Neural progenitor cell (in vitro differentiated cells): ENCODE data around the gene SDC1. TPM values are rescaled to one million over a fixed set of nuclear protein-coding genes. Genes with fewer than 3 reads are reported as not detected.

ENCODE experiments used
- DNase-seq: peaks from one replicate; pipeline ENCODE4 v3.0.0-alpha.2; 2016; ENCODE audit warnings: low spot score
- H2AFZ ChIP-seq: fragments of 200-600 bp; sonication (generic); replicated peaks from 2 replicates; pipeline ENCODE4 v1.6.1; 2016; ENCODE audit warnings: antibody characterized with exemption
- H3F3A ChIP-seq: fragments of 200-600 bp; sonication (generic); 2 replicates; pipeline ENCODE4 v1.6.1; 2016; ENCODE audit warnings: antibody characterized with exemption, low read depth
- H3K27ac ChIP-seq: fragments of 200-600 bp; sonication (generic); 2 replicates; pipeline ENCODE4 v1.5.1; 2016; ENCODE audit warnings: mild to moderate bottlenecking
- H3K27me3 ChIP-seq: fragments of 200-600 bp; sonication (generic); 2 replicates; pipeline ENCODE4 v1.6.1; 2016; ENCODE audit warnings: mild to moderate bottlenecking, moderate library complexity
- H3K36me3 ChIP-seq: fragments of 200-600 bp; sonication (generic); 2 replicates; pipeline ENCODE4 v1.5.1; 2016
- H3K4me1 ChIP-seq: fragments of 200-600 bp; sonication (generic); 2 replicates; pipeline ENCODE4 v1.6.1; 2016; ENCODE audit warnings: mixed run types
- H3K4me2 ChIP-seq: fragments of 200-600 bp; sonication (generic); 2 replicates; pipeline ENCODE4 v1.6.1; 2016
- H3K4me3 ChIP-seq: fragments of 200-600 bp; sonication (generic); 2 replicates; pipeline ENCODE4 v1.5.1; 2016
- H3K79me2 ChIP-seq: fragments of 200-600 bp; sonication (generic); 2 replicates; pipeline ENCODE4 v1.6.1; 2016; ENCODE audit warnings: low read depth
- H3K9ac ChIP-seq: fragments of 200-600 bp; sonication (generic); 2 replicates; pipeline ENCODE4 v1.6.1; 2016
- H3K9me3 ChIP-seq: fragments of 200-600 bp; sonication (generic); 2 replicates; pipeline ENCODE4 v1.5.1; 2016; ENCODE audit warnings: low read depth
- H4K20me1 ChIP-seq: fragments of 200-600 bp; sonication (generic); 2 replicates; pipeline ENCODE4 v1.6.1; 2016; ENCODE audit warnings: low read depth
- H3K27ac Mint-ChIP-seq: 3 replicates; pipeline ENCODE4 v1.8.0; 2021; ENCODE audit warnings: mixed read lengths
- H3K27me3 Mint-ChIP-seq: 2 replicates; pipeline ENCODE4 v1.8.0; 2022; ENCODE audit warnings: low read depth, mild to moderate bottlenecking, inconsistent platforms, moderate library complexity, mixed read lengths; ENCODE audit not compliant: insufficient read depth
- H3K36me3 Mint-ChIP-seq: 3 replicates; pipeline ENCODE4 v1.8.0; 2021; ENCODE audit warnings: mixed read lengths
- H3K4me1 Mint-ChIP-seq: 3 replicates; pipeline ENCODE4 v1.8.0; 2021; ENCODE audit warnings: mixed read lengths
- H3K4me3 Mint-ChIP-seq: 3 replicates; pipeline ENCODE4 v1.8.0; 2021; ENCODE audit warnings: mild to moderate bottlenecking, moderate library complexity, mixed read lengths
- H3K9me3 Mint-ChIP-seq: 3 replicates; pipeline ENCODE4 v1.8.0; 2020; ENCODE audit warnings: mixed read lengths
- EZH2 ChIP-seq: fragments of 200-600 bp; sonication (generic); IDR thresholded peaks from 2 replicates; pipeline ENCODE4 v1.6.1; 2017; ENCODE audit warnings: antibody characterized with exemption, mild to moderate bottlenecking, moderate library complexity
- EZH2phosphoT487 ChIP-seq: fragments of 200-600 bp; sonication (generic); IDR thresholded peaks from 2 replicates; pipeline ENCODE4 v1.6.1; 2017; ENCODE audit warnings: antibody characterized with exemption
- total RNA-seq: library from RNA; depleted of rRNA; stranded (reverse); fragments of >200 nt; gene quantifications from 2 replicates; pipeline ENCODE4 v1.2.3, GENCODE V29; 2015; ENCODE audit warnings: low replicate concordance
- TF ChIP-seq, protein P1 (sequence below): fragments of 200-600 bp; sonication (generic); IDR thresholded peaks from 2 replicates; pipeline ENCODE4 v1.5.1; 2017; ENCODE audit warnings: antibody characterized with exemption, mild to moderate bottlenecking

The SDC1 gene
- total RNA-seq, 1 donor from 2014 or later, result 27.5 TPM

DNA sequence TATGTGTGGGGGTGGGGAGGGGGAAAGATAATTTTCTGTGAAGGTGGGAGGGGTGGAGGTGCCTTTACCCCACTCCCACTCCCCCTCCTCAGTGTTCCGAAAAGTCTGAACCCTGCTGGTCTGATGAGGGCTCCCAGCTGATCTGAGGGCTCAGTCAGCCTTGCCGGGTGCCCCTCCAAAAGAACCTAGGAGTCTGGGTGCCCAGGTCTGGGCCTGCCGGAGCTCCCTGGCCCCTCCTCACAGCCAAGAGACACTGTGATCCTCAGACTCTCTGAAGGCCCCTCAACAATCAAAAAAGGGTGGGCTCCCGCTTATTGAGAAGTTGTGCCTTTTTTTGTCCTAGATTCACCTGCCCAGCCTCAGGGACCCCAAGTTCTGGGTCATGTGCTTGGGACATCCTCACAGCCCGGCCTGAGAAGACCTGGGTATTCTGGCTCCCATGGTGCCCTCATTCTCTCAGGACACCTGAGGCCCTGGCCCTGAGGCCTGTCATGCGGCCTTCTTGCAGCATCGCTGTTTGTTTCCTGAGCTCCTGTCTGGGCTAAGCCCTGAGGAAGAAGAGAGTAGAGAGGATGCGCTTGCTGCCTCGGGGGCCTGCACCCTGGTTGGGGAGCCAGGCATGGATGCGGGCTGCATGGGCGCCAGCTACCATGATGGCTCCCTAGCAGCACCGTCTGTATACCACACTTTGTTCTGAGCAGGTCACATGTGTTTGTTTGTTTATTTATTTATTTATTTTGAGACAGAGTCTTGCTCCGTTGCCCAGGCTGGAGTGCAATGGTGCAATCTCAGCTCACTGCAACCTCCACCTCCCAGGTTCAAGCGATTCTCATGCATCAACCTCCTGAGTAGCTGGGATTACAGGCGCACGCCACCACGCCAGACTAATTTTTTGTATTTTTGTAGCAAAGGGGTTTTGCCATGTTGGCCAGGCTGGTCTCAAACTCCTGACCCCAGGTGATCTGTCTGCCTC is 44.0 kb downstream of the SDC1 start:
- Mint-ChIP-seq H3K36me3 (no peaks in the 10 kb centered on the region), H3K27me3 (peaks cover 5% of the 10 kb centered on the region), H3K4me3 (no peak overlapping the region), H3K4me1 (peaks cover 12% of the 10 kb centered on the region), H3K27ac (no peak overlapping the region), H3K9me3 (no peaks in the 10 kb centered on the region)
- Histone ChIP-seq H3K27me3 (no peaks in the 10 kb centered on the region), H2AFZ (no peak overlapping the region), H3F3A (no peaks in the 10 kb centered on the region), H3K9me3 (no peaks in the 10 kb centered on the region), H3K36me3 (no peaks in the 10 kb centered on the region), H4K20me1 (no peaks in the 10 kb centered on the region), H3K4me3 (no peak overlapping the region), H3K79me2 (no peaks in the 10 kb centered on the region), H3K27ac (no peak overlapping the region), H3K9ac (no peak overlapping the region), H3K4me2 (no peak overlapping the region), H3K4me1 (peaks cover 15% of the 10 kb centered on the region)
- DNase-seq, result no peak
- no peak for TF ChIP-seq EZH2phosphoT487
- TF ChIP-seq, protein P1, sequence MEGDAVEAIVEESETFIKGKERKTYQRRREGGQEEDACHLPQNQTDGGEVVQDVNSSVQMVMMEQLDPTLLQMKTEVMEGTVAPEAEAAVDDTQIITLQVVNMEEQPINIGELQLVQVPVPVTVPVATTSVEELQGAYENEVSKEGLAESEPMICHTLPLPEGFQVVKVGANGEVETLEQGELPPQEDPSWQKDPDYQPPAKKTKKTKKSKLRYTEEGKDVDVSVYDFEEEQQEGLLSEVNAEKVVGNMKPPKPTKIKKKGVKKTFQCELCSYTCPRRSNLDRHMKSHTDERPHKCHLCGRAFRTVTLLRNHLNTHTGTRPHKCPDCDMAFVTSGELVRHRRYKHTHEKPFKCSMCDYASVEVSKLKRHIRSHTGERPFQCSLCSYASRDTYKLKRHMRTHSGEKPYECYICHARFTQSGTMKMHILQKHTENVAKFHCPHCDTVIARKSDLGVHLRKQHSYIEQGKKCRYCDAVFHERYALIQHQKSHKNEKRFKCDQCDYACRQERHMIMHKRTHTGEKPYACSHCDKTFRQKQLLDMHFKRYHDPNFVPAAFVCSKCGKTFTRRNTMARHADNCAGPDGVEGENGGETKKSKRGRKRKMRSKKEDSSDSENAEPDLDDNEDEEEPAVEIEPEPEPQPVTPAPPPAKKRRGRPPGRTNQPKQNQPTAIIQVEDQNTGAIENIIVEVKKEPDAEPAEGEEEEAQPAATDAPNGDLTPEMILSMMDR, result no peak
- TF ChIP-seq EZH2, result no peak

DNA sequence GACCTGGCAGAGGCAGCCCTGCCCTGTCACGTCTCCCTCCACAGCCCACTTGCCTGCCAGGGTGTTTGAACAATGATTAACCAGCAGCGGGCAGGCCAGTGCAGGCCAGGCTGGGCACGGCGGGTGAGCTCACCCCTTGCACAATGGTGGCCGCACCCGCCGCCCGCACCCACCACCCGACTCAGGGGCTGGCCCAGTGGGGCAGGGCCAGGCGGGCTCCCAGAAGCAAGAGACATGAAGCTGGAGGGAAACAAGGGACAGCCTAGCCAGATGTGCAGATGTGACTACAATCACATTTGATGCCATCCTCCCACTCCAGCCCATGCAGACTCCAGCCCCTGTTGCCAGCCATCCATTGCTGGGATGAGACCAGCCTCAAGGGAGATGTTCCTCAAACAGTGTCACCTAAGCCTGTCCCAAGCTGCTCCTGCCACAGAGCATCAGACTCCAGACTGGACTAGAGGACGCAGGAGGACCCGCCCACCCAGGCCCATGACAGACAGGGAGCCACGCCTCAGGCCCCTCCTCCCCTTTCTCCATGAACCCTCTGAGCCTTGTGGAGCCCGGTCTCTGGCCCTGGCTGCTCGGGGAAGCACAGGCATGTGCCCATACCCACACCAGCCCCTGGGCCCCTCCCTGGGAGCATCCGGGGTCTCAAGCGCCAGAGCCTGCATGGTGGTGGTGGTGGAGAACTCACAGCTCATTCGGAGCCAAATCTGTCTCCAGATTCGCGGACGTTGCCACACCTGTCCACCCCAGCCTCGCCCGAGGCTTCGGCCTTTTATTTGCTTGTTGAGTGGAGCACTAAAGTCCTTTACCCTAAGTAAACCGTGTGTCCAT is 45.0 kb downstream of the SDC1 start:
- no peaks in the 10 kb centered on the region for H3F3A ChIP-seq
- no peak overlapping the region for H3K4me3 ChIP-seq
- Mint-ChIP-seq H3K4me1 (peaks cover 7% of the 10 kb centered on the region), H3K36me3 (no peaks in the 10 kb centered on the region), H3K9me3 (no peaks in the 10 kb centered on the region), H3K4me3 (no peak overlapping the region), H3K27ac (no peak overlapping the region), H3K27me3 (peaks cover 5% of the 10 kb centered on the region)
- TF ChIP-seq EZH2 (no peak), EZH2phosphoT487 (no peak)
- TF ChIP-seq, protein P1, result no peak
- H3K27ac ChIP-seq, result no peak overlapping the region
- peak overlapping the region; percentile 42 for H2AFZ ChIP-seq
- H3K4me1 ChIP-seq, result peaks cover 5% of the 10 kb centered on the region
- no peaks in the 10 kb centered on the region for H4K20me1 ChIP-seq
- no peaks in the 10 kb centered on the region for H3K79me2 ChIP-seq
- H3K4me2 ChIP-seq, result no peak overlapping the region
- no peaks in the 10 kb centered on the region for H3K9me3 ChIP-seq
- peak; percentile 78 for DNase-seq
- H3K36me3 ChIP-seq, result no peaks in the 10 kb centered on the region
- H3K9ac ChIP-seq, result no peak overlapping the region
- no peaks in the 10 kb centered on the region for H3K27me3 ChIP-seq

DNA sequence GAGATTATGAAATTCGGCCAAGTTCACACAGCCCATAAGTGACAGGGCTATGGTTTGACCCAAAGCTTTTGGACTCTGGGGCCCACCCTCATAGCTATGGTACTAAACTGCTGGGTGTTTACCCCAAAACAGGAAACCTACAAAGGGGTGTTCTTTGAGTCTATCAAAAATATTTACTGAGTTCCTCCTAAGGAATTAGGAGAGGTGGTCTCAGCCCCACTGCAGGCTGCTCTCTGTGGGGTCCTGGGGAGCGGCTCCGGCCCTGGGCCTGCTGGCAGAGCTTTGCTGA is 45.5 kb downstream of the SDC1 start:
- TF ChIP-seq EZH2phosphoT487, result no peak
- TF ChIP-seq, protein P1, result no peak
- no peak for TF ChIP-seq EZH2

More for the DNA sequence above, 45.5 kb downstream of the SDC1 start:
- no peaks in the 10 kb centered on the region for H3K36me3 Mint-ChIP-seq
- no peak overlapping the region for H3K9ac ChIP-seq
- no peak overlapping the region for H3K27ac Mint-ChIP-seq
- no peak overlapping the region for H3K4me3 Mint-ChIP-seq
- H3K36me3 ChIP-seq, result no peaks in the 10 kb centered on the region
- H3K4me1 ChIP-seq, result peaks cover 3% of the 10 kb centered on the region
- H3K4me2 ChIP-seq, result no peak overlapping the region
- no peaks in the 10 kb centered on the region for H3K79me2 ChIP-seq
- H3F3A ChIP-seq, result no peaks in the 10 kb centered on the region
- H2AFZ ChIP-seq, result no peak overlapping the region
- no peaks in the 10 kb centered on the region for H3K27me3 ChIP-seq
- no peaks in the 10 kb centered on the region for H3K9me3 ChIP-seq
- no peaks in the 10 kb centered on the region for H4K20me1 ChIP-seq
- no peak for DNase-seq
- H3K27ac ChIP-seq, result no peak overlapping the region
- H3K9me3 Mint-ChIP-seq, result no peaks in the 10 kb centered on the region
- no peak overlapping the region for H3K4me3 ChIP-seq
- peaks cover 2% of the 10 kb centered on the region for H3K4me1 Mint-ChIP-seq
- peaks cover 5% of the 10 kb centered on the region for H3K27me3 Mint-ChIP-seq
